Activated T-helper 2 cell treated with anti-CD3 and anti-CD28 coated beads, Interferon-gamma antibody, Interleukin-2, Interleukin-4, amounts not matched to agents 10 μg/mL and 5 μg/mL and 100 μg/mL, durations not matched to agents 14 hours and 24 hours and 36 hours (primary cell): Measurements from ENCODE around the gene ANO2. TPM values are rescaled to one million over a fixed set of nuclear protein-coding genes. Genes with fewer than 3 reads are reported as not detected.

Experiments used
- DNase-seq: peaks from one replicate; pipeline ENCODE4 v3.0.0; 2021; ENCODE audit warnings: low spot score
- H3K27ac Mint-ChIP-seq: one replicate; pipeline ENCODE4 v1.8.0; 2021; ENCODE audit warnings: mixed read lengths
- H3K27me3 Mint-ChIP-seq: one replicate; pipeline ENCODE4 v1.8.0; 2021; ENCODE audit warnings: low read depth, mixed read lengths
- H3K36me3 Mint-ChIP-seq: one replicate; pipeline ENCODE4 v1.8.0; 2021; ENCODE audit warnings: low read depth, mixed read lengths
- H3K4me1 Mint-ChIP-seq: one replicate; pipeline ENCODE4 v1.8.0; 2021; ENCODE audit warnings: low read depth, mixed read lengths
- H3K4me3 Mint-ChIP-seq: one replicate; pipeline ENCODE4 v1.8.0; 2021; ENCODE audit warnings: low read depth, mild to moderate bottlenecking, moderate library complexity, mixed read lengths
- H3K9me3 Mint-ChIP-seq: one replicate; pipeline ENCODE4 v1.8.0; 2021; ENCODE audit warnings: mixed read lengths
- intact Hi-C: fragments of 100-400 bp; cut with micrococcal nuclease; formaldehyde crosslinking; loops from one replicate; pipeline ENCODE4 v1.15.1; 2023
- total RNA-seq: library from RNA; stranded (reverse); gene quantifications from 2 replicates; pipeline ENCODE4 v1.2.3, GENCODE V29; 2022

The ANO2 gene
- total RNA-seq, 1 donor from 2014 or later = not detected

DNA sequence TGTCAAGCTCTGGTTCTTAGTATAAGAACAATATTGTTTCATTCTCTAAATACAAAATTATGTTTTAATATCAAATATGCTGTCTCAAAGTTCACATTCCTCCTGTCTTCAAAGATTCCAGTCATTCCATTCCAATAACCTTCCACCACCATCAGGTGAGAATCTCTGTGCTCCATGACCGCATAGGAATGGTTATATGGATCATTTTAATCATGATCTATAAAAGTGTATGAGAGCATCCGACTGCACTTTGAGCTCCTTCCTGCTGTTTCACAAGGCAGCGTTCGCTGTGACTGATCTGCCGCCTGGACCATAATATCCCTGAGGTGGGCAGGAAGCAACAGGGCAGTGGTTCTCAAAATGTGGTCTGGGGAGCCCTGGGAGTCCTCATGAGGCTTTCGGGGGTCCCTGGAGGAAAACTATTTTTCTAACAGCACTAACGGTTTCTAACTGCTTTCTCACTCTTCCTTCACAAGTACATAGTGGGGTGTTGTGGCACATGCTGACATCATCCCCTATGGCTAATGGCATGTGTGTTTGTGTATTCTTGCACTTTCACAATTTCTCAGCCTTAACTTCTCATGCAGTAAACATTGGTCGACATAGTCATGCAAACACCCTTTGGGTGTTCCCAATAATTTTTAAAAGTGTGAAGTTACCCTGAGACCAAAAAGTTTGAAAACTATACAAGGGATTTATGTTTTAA is 137.4 kb downstream of the ANO2 start:
- Mint-ChIP-seq H3K27ac (no peak overlapping the region), H3K9me3 (no peaks in the 10 kb centered on the region), H3K4me1 (no peaks in the 10 kb centered on the region), H3K27me3 (no peaks in the 10 kb centered on the region), H3K4me3 (no peak overlapping the region), H3K36me3 (no peaks in the 10 kb centered on the region)
- intact Hi-C loops = no loop called here
- DNase-seq = no peak

DNA sequence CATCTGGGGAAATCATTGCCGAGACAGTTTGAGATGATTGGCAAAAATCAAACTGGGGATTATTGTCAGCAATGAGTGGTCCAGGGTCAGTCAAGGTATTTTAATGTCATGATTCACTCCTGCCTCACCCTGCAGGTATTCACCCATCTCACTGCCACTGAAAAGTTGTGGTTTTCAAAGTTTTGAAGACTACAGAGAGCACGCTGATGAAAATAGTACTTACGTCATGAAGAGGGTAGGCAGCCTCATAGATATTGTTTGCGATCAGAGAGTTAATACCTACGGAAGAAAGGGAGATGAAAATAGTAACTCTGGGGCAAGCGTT is 138.0 kb downstream of the ANO2 start:
- Mint-ChIP-seq H3K36me3 (no peaks in the 10 kb centered on the region), H3K9me3 (no peaks in the 10 kb centered on the region), H3K27me3 (no peaks in the 10 kb centered on the region), H3K4me3 (no peak overlapping the region), H3K4me1 (no peaks in the 10 kb centered on the region), H3K27ac (no peak overlapping the region)
- DNase-seq = no peak
- intact Hi-C loops = no loop called here

DNA sequence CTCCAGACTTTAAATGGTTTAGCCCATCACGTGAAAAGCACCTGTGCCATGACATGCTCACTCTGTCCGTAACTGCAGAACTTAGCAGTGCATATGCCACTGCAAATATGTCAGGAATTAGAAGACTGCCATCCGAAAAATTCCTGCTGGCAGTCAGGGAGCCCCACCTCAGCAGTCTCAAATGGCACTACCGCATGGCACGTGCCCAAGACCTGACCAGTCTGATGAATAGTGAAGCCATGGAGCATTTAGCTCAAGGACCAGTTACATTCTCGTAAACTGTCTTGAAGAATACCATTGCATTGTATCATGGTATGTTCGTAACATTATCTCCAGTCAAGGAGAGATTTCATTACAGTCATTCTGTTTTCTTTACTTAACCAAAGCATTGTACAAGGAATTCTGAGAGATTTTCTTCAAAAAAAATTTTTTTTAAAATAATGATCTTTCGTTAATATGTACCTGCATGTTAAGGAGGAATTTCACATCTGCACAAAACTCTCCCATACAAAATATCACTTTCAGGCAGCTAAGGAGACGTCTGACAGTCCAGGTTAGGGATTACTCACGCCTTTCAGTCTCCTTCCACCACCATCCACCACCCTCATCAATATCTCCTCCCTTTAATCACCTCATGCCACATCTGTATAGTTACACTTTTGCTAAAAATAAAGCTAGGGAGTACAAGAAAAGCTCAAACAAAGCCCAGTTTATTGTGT is 138.5 kb downstream of the ANO2 start:
- Mint-ChIP-seq H3K9me3 (no peaks in the 10 kb centered on the region), H3K27me3 (no peaks in the 10 kb centered on the region), H3K4me3 (no peak overlapping the region), H3K36me3 (no peaks in the 10 kb centered on the region), H3K4me1 (no peaks in the 10 kb centered on the region), H3K27ac (no peak overlapping the region)
- no peak for DNase-seq
- intact Hi-C loops = no loop called here

DNA sequence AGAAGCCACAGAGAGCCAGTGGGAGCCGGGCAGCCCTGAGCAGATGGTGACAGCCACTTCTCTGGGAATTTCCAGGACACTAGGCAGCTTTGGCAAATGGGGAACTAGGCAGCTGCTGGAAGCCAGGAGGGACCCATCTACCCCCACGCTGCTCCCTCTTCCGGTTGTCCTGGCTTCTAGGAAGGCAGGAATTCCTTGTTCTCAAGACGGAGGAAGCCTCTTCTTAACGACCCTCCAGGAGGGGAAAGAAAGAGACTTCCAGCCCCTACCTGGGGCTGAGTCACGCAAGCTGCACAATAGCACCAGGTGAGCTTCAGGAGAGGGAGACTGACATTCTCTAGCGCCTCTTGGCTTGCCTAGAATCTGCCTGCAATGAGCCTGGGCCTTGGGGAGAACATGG is 141.5 kb downstream of the ANO2 start:
- Mint-ChIP-seq H3K4me1 (no peaks in the 10 kb centered on the region), H3K9me3 (no peaks in the 10 kb centered on the region), H3K36me3 (no peaks in the 10 kb centered on the region), H3K4me3 (no peak overlapping the region), H3K27ac (no peak overlapping the region), H3K27me3 (no peaks in the 10 kb centered on the region)
- intact Hi-C loops = no loop called here
- DNase-seq = no peak

DNA sequence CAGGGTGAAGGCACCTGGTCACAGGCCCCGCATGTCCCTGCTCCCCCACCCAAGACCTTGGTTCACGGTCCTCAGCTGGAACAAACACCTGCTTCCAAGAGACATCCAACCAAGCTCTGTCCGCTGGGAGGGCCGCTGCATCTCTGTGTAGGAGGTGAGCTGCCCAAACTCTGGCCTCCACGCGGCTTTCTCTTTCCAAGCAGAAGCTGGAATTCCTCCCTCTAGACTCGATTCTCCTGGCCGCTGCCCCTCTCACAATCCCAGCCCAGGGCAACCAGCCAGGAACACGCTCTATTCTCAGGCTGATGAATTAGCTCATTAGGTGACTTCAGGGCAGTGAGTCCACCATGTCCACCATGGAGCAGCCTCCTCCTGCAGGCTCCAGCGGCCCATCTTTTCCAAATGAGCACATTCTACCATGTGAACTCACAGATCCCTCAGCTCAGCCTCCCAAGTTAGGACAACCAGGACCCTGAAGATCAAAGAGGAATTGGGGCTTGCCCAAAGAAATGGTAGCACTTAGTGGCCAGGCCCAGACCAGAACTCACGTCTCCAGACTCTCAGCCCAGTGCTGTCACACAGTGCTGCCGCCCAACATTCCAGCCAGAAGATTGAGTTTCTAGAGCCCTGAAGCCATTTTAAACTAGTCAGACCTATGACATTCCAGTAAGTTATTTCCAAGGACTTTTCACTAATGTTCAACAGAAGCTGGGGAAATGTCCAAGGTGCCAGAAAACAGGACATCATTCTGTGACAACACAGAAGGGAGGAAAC is 146.6 kb downstream of the ANO2 start:
- Mint-ChIP-seq H3K4me1 (no peaks in the 10 kb centered on the region), H3K27ac (no peak overlapping the region), H3K4me3 (no peak overlapping the region), H3K9me3 (no peaks in the 10 kb centered on the region), H3K27me3 (no peaks in the 10 kb centered on the region), H3K36me3 (no peaks in the 10 kb centered on the region)
- intact Hi-C loops = no loop called here
- DNase-seq = no peak

DNA sequence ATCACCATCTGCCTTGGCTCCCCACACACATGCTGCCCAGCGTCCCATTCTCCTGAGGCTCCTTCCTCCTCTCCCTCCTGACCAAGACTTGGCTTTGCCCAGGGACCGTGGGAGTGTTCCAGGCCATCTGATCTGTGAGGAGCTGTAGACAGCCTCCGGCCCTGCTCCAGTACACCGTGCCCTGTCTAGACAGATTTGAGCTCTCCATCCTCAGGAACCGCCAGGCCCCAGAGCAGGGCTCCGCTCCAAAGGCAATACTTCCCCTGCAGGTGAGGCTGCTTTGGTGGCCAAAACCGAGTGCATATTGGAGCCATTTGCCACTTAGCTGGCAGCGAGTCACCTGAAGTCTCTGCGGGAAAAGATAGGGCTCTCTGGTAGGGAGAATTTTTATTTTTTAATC is 147.4 kb downstream of the ANO2 start:
- Mint-ChIP-seq H3K27me3 (no peaks in the 10 kb centered on the region), H3K4me1 (no peaks in the 10 kb centered on the region), H3K27ac (no peak overlapping the region), H3K36me3 (no peaks in the 10 kb centered on the region), H3K9me3 (no peaks in the 10 kb centered on the region), H3K4me3 (no peak overlapping the region)
- intact Hi-C loops = no loop called here
- no peak for DNase-seq

DNA sequence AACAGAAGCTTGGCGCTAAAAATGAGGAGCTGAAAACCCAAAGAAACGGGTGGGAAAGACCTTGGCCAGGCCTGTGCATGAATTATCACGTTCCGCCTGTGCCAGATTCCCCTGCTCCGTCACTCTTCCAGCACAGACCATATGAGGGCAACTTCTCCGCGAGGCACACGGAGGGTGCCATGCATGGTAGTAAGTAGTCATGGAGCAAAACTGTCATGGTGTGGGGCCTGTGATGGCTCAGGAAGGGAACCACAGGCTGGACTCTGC is 148.2 kb downstream of the ANO2 start:
- DNase-seq = no peak
- Mint-ChIP-seq H3K4me3 (no peak overlapping the region), H3K36me3 (no peaks in the 10 kb centered on the region), H3K9me3 (no peaks in the 10 kb centered on the region), H3K27ac (no peak overlapping the region), H3K4me1 (no peaks in the 10 kb centered on the region), H3K27me3 (no peaks in the 10 kb centered on the region)
- intact Hi-C loops = no loop called here

DNA sequence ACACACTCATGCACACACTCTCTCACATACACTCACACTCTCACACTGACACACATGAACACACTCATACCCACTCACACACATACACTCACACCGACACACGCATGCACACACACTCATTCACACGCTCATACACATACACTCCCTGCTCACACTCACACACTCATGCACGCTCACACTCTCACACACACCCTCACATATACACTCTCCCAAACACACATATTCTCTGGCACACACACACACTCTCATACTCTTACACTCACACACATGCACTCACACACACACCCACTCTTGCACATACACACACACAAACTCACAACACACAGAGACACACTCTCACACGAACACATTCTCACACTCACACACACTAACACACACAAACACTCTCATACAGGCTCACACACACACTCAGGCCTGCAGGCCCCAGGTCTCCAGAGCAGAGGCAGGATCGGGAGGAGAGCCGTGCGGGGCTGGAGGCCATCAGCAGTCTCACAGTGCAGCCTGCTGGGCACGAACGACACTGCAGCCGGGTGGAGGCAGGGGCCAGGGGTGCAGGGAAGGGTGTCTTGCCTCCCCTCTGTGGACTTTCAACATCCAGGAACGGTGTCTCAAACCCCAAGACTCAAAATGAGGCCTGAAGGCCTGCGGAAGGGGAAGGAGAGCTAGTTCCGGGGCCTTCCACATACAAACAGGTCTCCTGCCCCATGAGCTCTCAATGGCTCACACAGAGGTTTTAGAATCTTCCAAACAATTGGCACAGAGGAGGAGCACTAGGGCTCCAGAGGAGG is 148.7 kb downstream of the ANO2 start:
- no peak for DNase-seq
- no peak overlapping the region for H3K27ac Mint-ChIP-seq
- H3K36me3 Mint-ChIP-seq = no peaks in the 10 kb centered on the region
- H3K4me1 Mint-ChIP-seq = no peaks in the 10 kb centered on the region
- H3K27me3 Mint-ChIP-seq = no peaks in the 10 kb centered on the region
- intact Hi-C loops = no loop called here
- no peaks in the 10 kb centered on the region for H3K9me3 Mint-ChIP-seq
- H3K4me3 Mint-ChIP-seq = no peak overlapping the region

DNA sequence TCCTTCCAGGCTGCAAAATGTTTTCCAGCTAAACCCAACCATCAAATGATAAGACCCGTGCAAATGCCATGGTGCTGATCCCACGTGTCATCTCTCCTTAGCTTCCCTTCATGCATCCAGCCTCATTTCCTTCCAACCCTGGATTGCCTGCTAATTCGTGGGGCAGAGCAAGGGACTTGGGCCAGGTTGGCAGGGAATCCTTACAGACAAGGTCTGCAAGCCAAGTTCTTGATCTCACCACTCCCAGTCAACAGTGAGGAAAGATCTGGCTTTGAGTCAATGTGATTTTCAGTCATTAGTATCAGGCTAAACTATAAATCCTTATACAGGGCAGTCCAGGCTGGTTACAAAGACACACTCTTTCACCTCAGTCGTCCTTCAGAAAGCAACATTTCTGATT is 150.9 kb downstream of the ANO2 start:
- intact Hi-C loops = no loop called here
- no peak for DNase-seq
- Mint-ChIP-seq H3K36me3 (no peaks in the 10 kb centered on the region), H3K4me1 (no peaks in the 10 kb centered on the region), H3K27ac (no peak overlapping the region), H3K9me3 (no peaks in the 10 kb centered on the region), H3K27me3 (no peaks in the 10 kb centered on the region), H3K4me3 (no peak overlapping the region)

DNA sequence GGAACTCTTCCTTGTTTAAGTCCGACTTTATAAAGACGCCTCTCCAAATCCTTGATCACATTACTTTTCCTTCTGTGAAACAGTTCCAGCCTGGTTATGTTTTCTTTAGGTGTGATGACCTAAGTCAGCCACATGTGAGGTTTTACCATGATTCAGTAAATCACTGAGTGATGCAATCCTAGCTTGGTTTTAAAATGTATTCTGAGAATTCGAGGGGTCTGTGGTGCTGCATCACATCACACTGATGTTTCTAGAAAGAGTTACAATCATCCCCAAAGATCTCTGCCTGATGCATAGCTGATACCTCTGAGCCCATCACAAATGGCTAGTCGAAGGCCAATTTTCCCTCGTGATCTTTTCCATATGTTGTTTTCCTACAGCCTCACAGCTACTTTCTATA is 152.7 kb downstream of the ANO2 start:
- no peaks in the 10 kb centered on the region for H3K4me1 Mint-ChIP-seq
- intact Hi-C loops = no loop called here
- H3K27me3 Mint-ChIP-seq = no peaks in the 10 kb centered on the region
- no peaks in the 10 kb centered on the region for H3K9me3 Mint-ChIP-seq
- H3K36me3 Mint-ChIP-seq = no peaks in the 10 kb centered on the region
- no peak overlapping the region for H3K4me3 Mint-ChIP-seq
- no peak overlapping the region for H3K27ac Mint-ChIP-seq
- no peak for DNase-seq

DNA sequence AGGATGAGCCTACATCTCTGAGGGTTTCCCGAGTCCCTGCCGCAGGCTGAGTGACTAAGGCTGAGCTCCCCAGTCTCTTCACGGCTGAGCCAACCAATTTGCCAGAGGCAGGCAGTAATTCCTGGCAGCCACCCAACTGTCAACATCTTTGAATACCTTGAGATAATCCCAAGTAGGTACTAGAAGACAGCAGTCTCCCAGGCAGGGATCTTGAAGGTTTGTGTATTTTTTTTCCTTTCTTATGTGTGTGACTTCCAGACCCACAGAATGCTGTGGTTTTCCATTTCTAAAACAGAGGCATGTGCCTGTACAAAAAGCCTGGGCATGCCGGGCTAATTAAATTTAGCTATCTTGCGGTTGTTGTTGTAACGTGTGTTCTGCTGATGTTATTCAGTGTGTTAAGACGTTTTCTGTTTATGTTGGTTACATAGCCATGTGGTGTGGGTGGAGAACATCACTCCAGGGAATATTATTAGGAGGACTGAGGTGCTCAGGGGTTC is 155.5 kb downstream of the ANO2 start:
- intact Hi-C loops = no loop called here
- no peak overlapping the region for H3K27ac Mint-ChIP-seq
- no peak for DNase-seq
- no peaks in the 10 kb centered on the region for H3K9me3 Mint-ChIP-seq
- no peak overlapping the region for H3K4me3 Mint-ChIP-seq
- no peaks in the 10 kb centered on the region for H3K36me3 Mint-ChIP-seq
- H3K27me3 Mint-ChIP-seq = no peaks in the 10 kb centered on the region
- H3K4me1 Mint-ChIP-seq = no peaks in the 10 kb centered on the region

DNA sequence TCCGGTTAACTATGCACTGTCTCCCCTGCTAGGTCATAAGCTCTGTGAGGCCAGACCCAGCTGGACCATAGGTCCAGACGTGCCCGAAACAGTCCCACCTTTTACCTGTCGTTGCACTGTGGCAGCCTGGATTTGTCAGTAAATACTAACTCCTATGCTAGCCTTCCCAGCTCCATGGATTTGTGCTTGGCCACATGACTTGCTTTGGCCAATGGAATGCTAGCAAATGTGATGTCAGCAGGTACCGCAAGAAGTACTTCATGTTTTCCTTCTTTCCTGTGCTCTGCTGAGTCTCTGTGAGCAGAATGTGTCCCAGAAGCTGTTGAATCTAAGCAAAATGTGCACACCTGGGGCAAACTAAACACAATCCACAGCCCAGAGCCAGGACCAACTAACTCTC is 157.2 kb downstream of the ANO2 start:
- Mint-ChIP-seq H3K36me3 (no peaks in the 10 kb centered on the region), H3K9me3 (no peaks in the 10 kb centered on the region), H3K4me3 (no peak overlapping the region), H3K4me1 (no peaks in the 10 kb centered on the region), H3K27me3 (no peaks in the 10 kb centered on the region), H3K27ac (no peak overlapping the region)
- no peak for DNase-seq
- intact Hi-C loops = no loop called here

DNA sequence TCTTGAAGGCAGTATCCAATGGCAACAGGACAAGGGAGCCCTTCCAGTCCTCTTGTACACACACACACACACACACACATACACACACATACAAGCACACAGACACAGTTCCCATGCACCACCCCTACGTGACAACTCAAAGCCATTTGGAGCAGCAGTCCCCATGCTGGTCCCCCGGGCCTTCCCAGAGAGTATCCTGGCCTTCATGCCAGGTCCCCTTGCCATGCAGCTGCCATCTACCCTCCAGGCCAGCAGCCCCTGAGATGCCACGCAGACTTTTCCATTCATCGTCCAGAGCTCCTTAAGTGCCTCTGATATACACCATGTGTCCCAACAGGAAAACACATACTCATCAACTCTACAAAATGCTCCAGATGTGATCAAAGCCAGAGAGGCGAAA is 159.5 kb downstream of the ANO2 start:
- no peaks in the 10 kb centered on the region for H3K4me1 Mint-ChIP-seq
- intact Hi-C loops = no loop called here
- H3K27me3 Mint-ChIP-seq = no peaks in the 10 kb centered on the region
- no peak for DNase-seq
- no peaks in the 10 kb centered on the region for H3K9me3 Mint-ChIP-seq
- H3K36me3 Mint-ChIP-seq = no peaks in the 10 kb centered on the region
- H3K27ac Mint-ChIP-seq = no peak overlapping the region
- H3K4me3 Mint-ChIP-seq = no peak overlapping the region
